Measurements from ENCODE around the gene CASQ1. TPM values are rescaled to one million over a fixed set of nuclear protein-coding genes. Genes with fewer than 3 reads are reported as not detected.

CASQ1 gene
- total and polyA plus RNA-seq, 8 donors: 0.14 TPM; not detected in 7

- no peak overlapping the region for H3K27ac ChIP-seq
- intact Hi-C loops (cut with DNase I): loop anchor here in 1 of 3 donors (5.0 kb wide), 1 partner anchor 44 kb away; no protein-coding TSS in a partner anchor
- TF ChIP-seq, protein P1, sequence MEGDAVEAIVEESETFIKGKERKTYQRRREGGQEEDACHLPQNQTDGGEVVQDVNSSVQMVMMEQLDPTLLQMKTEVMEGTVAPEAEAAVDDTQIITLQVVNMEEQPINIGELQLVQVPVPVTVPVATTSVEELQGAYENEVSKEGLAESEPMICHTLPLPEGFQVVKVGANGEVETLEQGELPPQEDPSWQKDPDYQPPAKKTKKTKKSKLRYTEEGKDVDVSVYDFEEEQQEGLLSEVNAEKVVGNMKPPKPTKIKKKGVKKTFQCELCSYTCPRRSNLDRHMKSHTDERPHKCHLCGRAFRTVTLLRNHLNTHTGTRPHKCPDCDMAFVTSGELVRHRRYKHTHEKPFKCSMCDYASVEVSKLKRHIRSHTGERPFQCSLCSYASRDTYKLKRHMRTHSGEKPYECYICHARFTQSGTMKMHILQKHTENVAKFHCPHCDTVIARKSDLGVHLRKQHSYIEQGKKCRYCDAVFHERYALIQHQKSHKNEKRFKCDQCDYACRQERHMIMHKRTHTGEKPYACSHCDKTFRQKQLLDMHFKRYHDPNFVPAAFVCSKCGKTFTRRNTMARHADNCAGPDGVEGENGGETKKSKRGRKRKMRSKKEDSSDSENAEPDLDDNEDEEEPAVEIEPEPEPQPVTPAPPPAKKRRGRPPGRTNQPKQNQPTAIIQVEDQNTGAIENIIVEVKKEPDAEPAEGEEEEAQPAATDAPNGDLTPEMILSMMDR (IDR thresholded peaks at IDR 0.05): no peak
- H3K4me1 ChIP-seq: peaks cover 7 to 28% (median 15%) of the 10 kb centered on the region in 3 donors
- H3K27me3 ChIP-seq: no peaks in the 10 kb centered on the region
- WGBS, 2 donors: 77% methylated on average over 9 of the region's 9 CpGs
- no peak for FAIRE-seq
- peaks cover 0 to 8% (median 0%) of the 10 kb centered on the region in 3 donors for H3K36me3 ChIP-seq
- ATAC-seq: no peak
- H3K9me3 ChIP-seq: no peaks in the 10 kb centered on the region
- no peak for DNase-seq
- H3K4me3 ChIP-seq: no peak overlapping the region
Measured at GRCh38 chr1:160207771-160208556, 17.6 kb downstream of the CASQ1 start.

GRCh38 chr1:160208557-160209320 is 18.4 kb downstream of the CASQ1 start:
- ATAC-seq: no peak
- no peak for FAIRE-seq
- no peak overlapping the region for H3K4me3 ChIP-seq
- H3K27me3 ChIP-seq: no peaks in the 10 kb centered on the region
- peaks cover 7 to 28% (median 15%) of the 10 kb centered on the region in 3 donors for H3K4me1 ChIP-seq
- peaks cover 0 to 12% (median 0%) of the 10 kb centered on the region in 3 donors for H3K36me3 ChIP-seq
- H3K27ac ChIP-seq: peak overlapping the region in 1 of 4 donors; percentile 11
- TF ChIP-seq, protein P1 (IDR thresholded peaks at IDR 0.05): no peak
- H3K9me3 ChIP-seq: no peaks in the 10 kb centered on the region
- intact Hi-C loops (cut with DNase I): loop anchor here in 1 of 3 donors (5.0 kb wide), 1 partner anchor 44 kb away; no protein-coding TSS in a partner anchor
- DNase-seq: no peak
- 71 to 79% methylated on average over 6 of the region's 6 CpGs for WGBS, 2 donors

GRCh38 chr1:160209321-160210046 is 19.1 kb downstream of the CASQ1 start:
- WGBS, 2 donors: 45 to 48% methylated on average over 7 of the region's 7 CpGs
- Histone ChIP-seq H3K9me3 (no peaks in the 10 kb centered on the region), H3K4me1 (peaks cover 7 to 26% (median 15%) of the 10 kb centered on the region in 3 donors), H3K27me3 (no peaks in the 10 kb centered on the region), H3K27ac (peak overlapping the region in 3 of 4 donors; percentile 11 to 39 (median 22)), H3K36me3 (peaks cover 0 to 20% (median 0%) of the 10 kb centered on the region in 3 donors), H3K4me3 (no peak overlapping the region)
- ATAC-seq: peak in 3 of 4 donors; percentile 8 to 41 (median 35)
- TF ChIP-seq, protein P1 (IDR thresholded peaks at IDR 0.05): no peak
- DNase-seq: peak in 3 of 6 donors; percentile 38 to 43 (median 41)
- no peak for FAIRE-seq
- intact Hi-C loops (cut with DNase I): loop anchor here in 1 of 3 donors (5.0 kb wide), 1 partner anchor 43 kb away; no protein-coding TSS in a partner anchor

DNA sequence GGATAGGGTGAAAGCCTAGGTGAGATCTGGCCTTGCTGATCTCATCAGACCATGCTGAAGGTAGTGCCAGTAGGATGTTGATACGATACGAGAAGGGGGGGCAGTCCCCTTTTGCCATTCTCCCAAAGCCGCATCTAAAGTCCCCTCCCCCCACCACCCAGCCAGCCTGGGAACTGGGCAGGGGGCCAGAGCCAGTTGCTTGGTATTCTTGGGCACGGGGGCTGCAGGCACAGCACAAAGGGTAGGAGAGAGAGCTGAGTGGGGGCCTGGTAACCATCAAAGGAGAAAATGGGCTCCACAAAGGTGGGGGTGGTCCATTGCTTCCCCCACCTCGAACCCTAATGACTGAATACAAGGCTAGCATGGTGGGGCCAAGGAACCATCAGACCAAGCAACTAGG is 20.2 kb downstream of the CASQ1 start:
- intact Hi-C loops (cut with DNase I): no loop called here
- TF ChIP-seq, protein P1 (IDR thresholded peaks at IDR 0.05): no peak
- H3K27me3 ChIP-seq: no peaks in the 10 kb centered on the region
- no peak overlapping the region for H3K27ac ChIP-seq
- H3K4me1 ChIP-seq: peaks cover 7 to 20% (median 15%) of the 10 kb centered on the region in 3 donors
- no peaks in the 10 kb centered on the region for H3K9me3 ChIP-seq
- ATAC-seq (no peak), FAIRE-seq (no peak), DNase-seq (peak in 1 of 6 donors; percentile 45)
- 52% methylated on average over 5 of the region's 5 CpGs for whole genome bisulfite sequencing, 2 donors
- peaks cover 0 to 30% (median 0%) of the 10 kb centered on the region in 3 donors for H3K36me3 ChIP-seq
- no peak overlapping the region for H3K4me3 ChIP-seq

Data from pancreas (tissue), 10 donors.